ENCODE measurements around the gene TP53.
"Not testable (repeated sequence)": the region's sequence is repeated elsewhere in the genome, so short reads cannot be mapped to it uniquely, and the experiment has no call there.

Gene TP53

GRCh38 chr17:7646457-7646856 lies 40.8 kb downstream of the TP53 start:
- Histone ChIP-seq H3K27ac (ENCODE audit: low read depth, low read length) (no peak overlapping the region), H3K4me3 (ENCODE audit: low read length) (no peak overlapping the region), H3K4me1 (ENCODE audit: insufficient read depth, low read length) (no peaks in the 10 kb centered on the region; the same call in 1 of the 2 replicates), H3K27me3 (ENCODE audit: insufficient read depth, low read length) (peaks cover 19% of the 10 kb centered on the region), H3K36me3 (ENCODE audit: insufficient read depth, low read length) (no peaks in the 10 kb centered on the region), H3K9ac (ENCODE audit: low read depth, low read length) (no peak overlapping the region), H3K9me3 (ENCODE audit: insufficient read depth, low read depth, low read length) (no peaks in the 10 kb centered on the region)
- WGBS, result 89% methylated on average over 9 of the region's 9 CpGs

GRCh38 chr17:7644775-7645174 lies 42.5 kb downstream of the TP53 start:
- WGBS, result 96% methylated on average over 4 of the region's 4 CpGs
- no peak overlapping the region for H3K27ac ChIP-seq (ENCODE audit: low read depth, low read length)
- 0 out of 2 replicates have a peak, but pooled peaks cover 7% of the 10 kb centered on the region for H3K27me3 ChIP-seq (ENCODE audit: insufficient read depth, low read length)
- H3K9ac ChIP-seq (ENCODE audit: low read depth, low read length), result no peak overlapping the region
- H3K36me3 ChIP-seq (ENCODE audit: insufficient read depth, low read length), result no peaks in the 10 kb centered on the region
- H3K9me3 ChIP-seq (ENCODE audit: insufficient read depth, low read depth, low read length), result no peaks in the 10 kb centered on the region
- no peak overlapping the region for H3K4me3 ChIP-seq (ENCODE audit: low read length)
- H3K4me1 ChIP-seq (ENCODE audit: insufficient read depth, low read length), result no peaks in the 10 kb centered on the region; the same call in 1 of the 2 replicates

- not testable (repeated sequence) for H3K27me3 ChIP-seq (ENCODE audit: insufficient read depth, low read length); H3K27ac ChIP-seq (ENCODE audit: low read depth, low read length); H3K9me3 ChIP-seq (ENCODE audit: insufficient read depth, low read depth, low read length); H3K9ac ChIP-seq (ENCODE audit: low read depth, low read length); H3K36me3 ChIP-seq (ENCODE audit: insufficient read depth, low read length); H3K4me1 ChIP-seq (ENCODE audit: insufficient read depth, low read length); H3K4me3 ChIP-seq (ENCODE audit: low read length)
- WGBS, result 81% methylated on average over 7 of the region's 7 CpGs
Measured at GRCh38 chr17:7641635-7642034, 45.7 kb downstream of the TP53 start.

- Histone ChIP-seq H3K9ac (ENCODE audit: low read depth, low read length) (no peak overlapping the region), H3K9me3 (ENCODE audit: insufficient read depth, low read depth, low read length) (no peaks in the 10 kb centered on the region), H3K27ac (ENCODE audit: low read depth, low read length) (no peak overlapping the region), H3K27me3 (ENCODE audit: insufficient read depth, low read length) (no peaks in the 10 kb centered on the region), H3K36me3 (ENCODE audit: insufficient read depth, low read length) (no peaks in the 10 kb centered on the region), H3K4me1 (ENCODE audit: insufficient read depth, low read length) (peaks cover 4% of the 10 kb centered on the region; the same call in 1 of the 2 replicates), H3K4me3 (ENCODE audit: low read length) (no peak overlapping the region)
- WGBS, result 94% methylated on average over 26 of the region's 26 CpGs
Measured at GRCh38 chr17:7640783-7641182, 46.5 kb downstream of the TP53 start.

- H3K4me3 ChIP-seq (ENCODE audit: low read length), result no peak overlapping the region
- H3K4me1 ChIP-seq (ENCODE audit: insufficient read depth, low read length), result peaks cover 8% of the 10 kb centered on the region; the same call in 1 of the 2 replicates
- no peaks in the 10 kb centered on the region for H3K9me3 ChIP-seq (ENCODE audit: insufficient read depth, low read depth, low read length)
- WGBS, result 61% methylated on average over 5 of the region's 5 CpGs
- no peak overlapping the region for H3K9ac ChIP-seq (ENCODE audit: low read depth, low read length)
- no peak overlapping the region for H3K27ac ChIP-seq (ENCODE audit: low read depth, low read length)
- no peaks in the 10 kb centered on the region for H3K27me3 ChIP-seq (ENCODE audit: insufficient read depth, low read length)
- no peaks in the 10 kb centered on the region for H3K36me3 ChIP-seq (ENCODE audit: insufficient read depth, low read length)
Measured at GRCh38 chr17:7636163-7636562, 51.1 kb downstream of the TP53 start.

- Histone ChIP-seq H3K9ac (ENCODE audit: low read depth, low read length) (no peak overlapping the region), H3K4me1 (ENCODE audit: insufficient read depth, low read length) (peaks cover 8% of the 10 kb centered on the region; the same call in 1 of the 2 replicates)
Measured at GRCh38 chr17:7634384-7634783, 52.9 kb downstream of the TP53 start.

GRCh38 chr17:7633093-7633492 lies 54.2 kb downstream of the TP53 start:
- H3K9ac ChIP-seq (ENCODE audit: low read depth, low read length), result no peak overlapping the region
- WGBS, result 62% methylated on average over 2 of the region's 2 CpGs
- peaks cover 8% of the 10 kb centered on the region; the same call in 1 of the 2 replicates for H3K4me1 ChIP-seq (ENCODE audit: insufficient read depth, low read length)
- no peak overlapping the region for H3K27ac ChIP-seq (ENCODE audit: low read depth, low read length)
- no peak overlapping the region for H3K4me3 ChIP-seq (ENCODE audit: low read length)
- no peaks in the 10 kb centered on the region for H3K27me3 ChIP-seq (ENCODE audit: insufficient read depth, low read length)
- H3K36me3 ChIP-seq (ENCODE audit: insufficient read depth, low read length), result no peaks in the 10 kb centered on the region
- no peaks in the 10 kb centered on the region for H3K9me3 ChIP-seq (ENCODE audit: insufficient read depth, low read depth, low read length)

More at GRCh38 chr17:7634384-7634783, 52.9 kb downstream of the TP53 start:
- 30% methylated on average over 5 of the region's 5 CpGs for WGBS
- H3K27ac ChIP-seq (ENCODE audit: low read depth, low read length), result no peak overlapping the region
- H3K9me3 ChIP-seq (ENCODE audit: insufficient read depth, low read depth, low read length), result no peaks in the 10 kb centered on the region
- no peaks in the 10 kb centered on the region for H3K36me3 ChIP-seq (ENCODE audit: insufficient read depth, low read length)
- H3K4me3 ChIP-seq (ENCODE audit: low read length), result no peak overlapping the region
- H3K27me3 ChIP-seq (ENCODE audit: insufficient read depth, low read length), result no peaks in the 10 kb centered on the region

GRCh38 chr17:7632492-7632894 lies 54.8 kb downstream of the TP53 start:
- Histone ChIP-seq H3K9me3 (ENCODE audit: insufficient read depth, low read depth, low read length) (no peaks in the 10 kb centered on the region), H3K27me3 (ENCODE audit: insufficient read depth, low read length) (no peaks in the 10 kb centered on the region), H3K27ac (ENCODE audit: low read depth, low read length) (no peak overlapping the region), H3K4me1 (ENCODE audit: insufficient read depth, low read length) (peaks cover 8% of the 10 kb centered on the region; the same call in 1 of the 2 replicates), H3K4me3 (ENCODE audit: low read length) (no peak overlapping the region), H3K36me3 (ENCODE audit: insufficient read depth, low read length) (no peaks in the 10 kb centered on the region), H3K9ac (ENCODE audit: low read depth, low read length) (no peak overlapping the region)
- WGBS, result 61% methylated on average over 4 of the region's 6 CpGs

GRCh38 chr17:7631398-7632380 lies 55.6 kb downstream of the TP53 start:
- peaks cover 8% of the 10 kb centered on the region; the same call in 1 of the 2 replicates for H3K4me1 ChIP-seq (ENCODE audit: insufficient read depth, low read length)
- H3K27ac ChIP-seq (ENCODE audit: low read depth, low read length), result no peak overlapping the region
- H3K9me3 ChIP-seq (ENCODE audit: insufficient read depth, low read depth, low read length), result no peaks in the 10 kb centered on the region
- H3K9ac ChIP-seq (ENCODE audit: low read depth, low read length), result no peak overlapping the region
- H3K27me3 ChIP-seq (ENCODE audit: insufficient read depth, low read length), result no peaks in the 10 kb centered on the region
- WGBS, result 89% methylated on average over 11 of the region's 11 CpGs
- H3K4me3 ChIP-seq (ENCODE audit: low read length), result no peak overlapping the region
- no peaks in the 10 kb centered on the region for H3K36me3 ChIP-seq (ENCODE audit: insufficient read depth, low read length)

GRCh38 chr17:7629939-7630571 lies 57.2 kb downstream of the TP53 start, which contains the start of gene SHBG:
Gene SHBG, plus strand, starts transcription at chr17:7630135. Its CDS starts 38 bp downstream, at chr17:7630173.
- Histone ChIP-seq H3K9me3 (ENCODE audit: insufficient read depth, low read depth, low read length) (no peaks in the 10 kb centered on the region), H3K27me3 (ENCODE audit: insufficient read depth, low read length) (no peaks in the 10 kb centered on the region), H3K36me3 (ENCODE audit: insufficient read depth, low read length) (peaks cover 5% of the 10 kb centered on the region; the same call in 1 of the 2 replicates), H3K9ac (ENCODE audit: low read depth, low read length) (no peak within 1 kb of the TSS), H3K4me3 (ENCODE audit: low read length) (no peak within 1 kb of the TSS), H3K4me1 (ENCODE audit: insufficient read depth, low read length) (peaks cover 4% of the 10 kb centered on the region; the same call in 1 of the 2 replicates), H3K27ac (ENCODE audit: low read depth, low read length) (no peak within 1 kb of the TSS)
- 91% methylated on average over 13 of the region's 13 CpGs for WGBS
